Suprapubic skin (tissue), 4 donors: ENCODE data around the gene NRN1.
A peak's percentile ranks its signal among the peaks of the same experiment; 100 is the strongest.

Experiments used
- POLR2A ChIP-seq, 2 donors: fragments of 450-650 bp; IDR thresholded peaks; one replicate each; pipeline ENCODE4 v1.6.1; 2017; ENCODE audit warnings: antibody characterized with exemption in 2 of 2, mild to moderate bottlenecking in 2 of 2, moderate library complexity in 2 of 2
- POLR2AphosphoS5 ChIP-seq, 3 donors: sonication (generic); formaldehyde crosslinking; IDR thresholded peaks; one replicate each; pipeline ENCODE4 v1.6.1; 2017; ENCODE audit warnings: antibody characterized with exemption in 3 of 3
- TF ChIP-seq, protein P1 (sequence below), 2 donors: fragments of 200-600 bp in 1 of 2; fragments of 450-650 bp in 1 of 2; sonication (generic) in 1 of 2; IDR thresholded peaks; one replicate each; pipeline ENCODE4 v1.5.1; 2016 to 2019; ENCODE audit warnings: antibody characterized with exemption in 2 of 2, mild to moderate bottlenecking in 1 of 2, moderate library complexity in 1 of 2

DNA sequence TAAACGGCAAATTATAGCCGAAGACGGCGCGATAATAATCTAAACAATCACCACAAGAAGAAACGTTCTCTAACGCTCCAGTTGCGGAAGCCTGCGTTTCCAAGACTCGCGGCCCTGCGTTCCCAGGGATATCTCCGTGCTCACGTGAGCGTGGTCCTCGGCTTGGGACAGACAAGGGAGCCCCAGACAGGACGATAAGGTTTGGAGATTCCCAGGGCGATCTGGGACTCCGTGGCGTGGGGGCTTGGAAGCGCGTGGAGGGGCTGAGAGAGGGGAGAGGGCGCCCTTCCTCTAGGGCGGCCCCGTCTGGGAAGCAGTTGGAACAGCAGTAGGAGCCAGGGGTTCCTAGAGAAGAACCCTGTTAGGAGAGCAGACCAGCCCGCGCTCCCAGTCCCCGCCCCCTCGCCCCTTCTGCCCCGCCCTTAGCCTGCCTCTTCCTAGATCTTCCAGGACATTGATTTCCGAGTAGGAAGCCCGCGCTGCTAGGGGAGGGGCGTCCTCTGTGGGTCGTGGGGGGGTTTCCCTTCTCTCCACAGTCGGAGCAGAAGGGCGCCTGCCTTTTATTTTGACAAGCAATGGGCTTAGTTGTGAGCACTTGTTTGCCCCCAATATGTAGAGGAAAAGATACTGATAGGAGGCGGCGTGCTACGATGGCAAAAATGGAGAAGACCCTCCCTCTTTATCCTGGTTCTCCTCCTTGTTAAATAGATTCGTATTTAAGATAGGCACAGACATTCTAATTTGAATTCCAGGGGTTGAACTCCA, 10.6 kb downstream of the NRN1 start:
- TF ChIP-seq, protein P1, sequence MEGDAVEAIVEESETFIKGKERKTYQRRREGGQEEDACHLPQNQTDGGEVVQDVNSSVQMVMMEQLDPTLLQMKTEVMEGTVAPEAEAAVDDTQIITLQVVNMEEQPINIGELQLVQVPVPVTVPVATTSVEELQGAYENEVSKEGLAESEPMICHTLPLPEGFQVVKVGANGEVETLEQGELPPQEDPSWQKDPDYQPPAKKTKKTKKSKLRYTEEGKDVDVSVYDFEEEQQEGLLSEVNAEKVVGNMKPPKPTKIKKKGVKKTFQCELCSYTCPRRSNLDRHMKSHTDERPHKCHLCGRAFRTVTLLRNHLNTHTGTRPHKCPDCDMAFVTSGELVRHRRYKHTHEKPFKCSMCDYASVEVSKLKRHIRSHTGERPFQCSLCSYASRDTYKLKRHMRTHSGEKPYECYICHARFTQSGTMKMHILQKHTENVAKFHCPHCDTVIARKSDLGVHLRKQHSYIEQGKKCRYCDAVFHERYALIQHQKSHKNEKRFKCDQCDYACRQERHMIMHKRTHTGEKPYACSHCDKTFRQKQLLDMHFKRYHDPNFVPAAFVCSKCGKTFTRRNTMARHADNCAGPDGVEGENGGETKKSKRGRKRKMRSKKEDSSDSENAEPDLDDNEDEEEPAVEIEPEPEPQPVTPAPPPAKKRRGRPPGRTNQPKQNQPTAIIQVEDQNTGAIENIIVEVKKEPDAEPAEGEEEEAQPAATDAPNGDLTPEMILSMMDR (IDR thresholded peaks at IDR 0.05), result peak in 1 of 2 donors; percentile 23
- TF ChIP-seq POLR2A (IDR thresholded peaks at IDR 0.05), result no peak
- TF ChIP-seq POLR2AphosphoS5 (IDR thresholded peaks at IDR 0.05), result no peak
